ENCODE data around the gene INSYN2B.

- TF ChIP-seq CTCF (IDR thresholded peaks at IDR 0.05), result no peak
- no peak for TF ChIP-seq POLR2A (IDR thresholded peaks at IDR 0.05)
Measured at GRCh38 chr5:169933616-169934015, 46.7 kb downstream of the INSYN2B start.

Measured in heart left ventricle (tissue), 13 donors.